PFSK-1 (cell line): ENCODE measurements around the gene CCDC12.

Source experiments
- POLR2AphosphoS5 ChIP-seq: IDR thresholded peaks from 2 replicates; pipeline ENCODE4 v1.6.1; 2012; ENCODE audit warnings: low read depth, mild to moderate bottlenecking, control low read depth, low read length, moderate library complexity
- TAF1 ChIP-seq: IDR thresholded peaks from 2 replicates; pipeline ENCODE4 v1.6.1; 2012; ENCODE audit warnings: low read length, control low read depth, borderline replicate concordance; ENCODE audit not compliant: insufficient read depth

DNA sequence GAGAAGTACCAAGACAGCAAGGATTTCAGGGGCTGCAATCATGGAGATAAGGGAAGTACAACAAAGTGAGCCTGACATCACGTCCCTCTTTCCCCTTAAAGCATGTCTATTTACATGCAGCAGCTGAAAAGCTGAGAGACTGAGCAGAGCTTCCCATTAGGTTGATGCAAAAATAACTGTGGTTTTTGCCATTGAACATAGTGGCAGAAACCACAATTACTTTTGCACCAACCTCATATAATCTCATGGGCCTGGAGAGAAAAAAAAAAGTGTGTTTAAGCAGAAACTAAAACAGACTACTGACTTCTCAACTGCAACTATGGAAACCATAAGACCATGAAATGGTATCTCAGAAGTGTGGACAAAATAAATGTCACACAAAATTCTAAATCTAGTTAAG, 48.3 kb downstream of the CCDC12 start:
- TF ChIP-seq POLR2AphosphoS5, result no peak
- no peak for TF ChIP-seq TAF1
